ENCODE results near the gene PGAP2. TPM values are rescaled to one million over a fixed set of nuclear protein-coding genes. Genes with fewer than 3 reads are reported as not detected.

PGAP2 gene
- total RNA-seq, 1 donor from 2014 or later, result 15.8 TPM

DNA sequence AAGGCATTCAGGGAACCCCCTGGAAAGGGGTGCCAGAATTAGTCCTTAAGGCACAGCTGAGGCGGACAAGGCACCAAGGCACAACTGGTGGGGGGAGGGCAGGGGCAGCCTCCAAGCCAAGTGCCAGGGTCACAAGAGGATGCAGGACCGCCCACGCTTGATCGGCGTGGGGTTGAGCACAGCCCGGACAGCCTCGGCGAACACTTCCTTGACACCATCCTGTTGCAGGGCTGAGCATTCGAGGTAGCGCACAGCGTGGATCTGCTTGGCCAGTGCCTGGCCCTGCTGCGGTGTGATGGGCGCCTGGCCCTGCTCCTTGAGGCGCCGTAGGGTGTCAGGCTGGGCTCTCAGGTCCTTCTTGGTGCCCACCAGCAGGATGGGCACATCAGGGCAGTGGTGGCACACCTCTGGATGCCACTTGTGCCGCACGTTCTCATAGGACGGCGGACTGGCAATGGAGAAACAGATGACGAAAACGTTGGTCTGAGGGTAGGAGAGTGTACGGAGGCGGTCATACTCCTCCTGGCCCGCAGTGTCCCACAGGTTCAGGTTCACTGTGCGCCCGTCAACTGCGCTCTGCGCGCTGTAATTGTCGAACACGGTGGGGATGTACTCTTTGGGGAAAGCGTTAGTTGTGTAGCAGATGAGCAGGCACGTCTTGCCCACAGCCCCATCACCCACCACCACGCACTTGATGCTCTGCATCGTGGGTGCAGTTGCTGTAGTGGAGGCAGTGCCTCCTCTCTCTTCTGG is 19.2 kb downstream of the PGAP2 start:
- ATAC-seq (no peak), DNase-seq (ENCODE audit: low spot score) (no peak)
- intact Hi-C loops (cut with DNase I), result no loop called here

DNA sequence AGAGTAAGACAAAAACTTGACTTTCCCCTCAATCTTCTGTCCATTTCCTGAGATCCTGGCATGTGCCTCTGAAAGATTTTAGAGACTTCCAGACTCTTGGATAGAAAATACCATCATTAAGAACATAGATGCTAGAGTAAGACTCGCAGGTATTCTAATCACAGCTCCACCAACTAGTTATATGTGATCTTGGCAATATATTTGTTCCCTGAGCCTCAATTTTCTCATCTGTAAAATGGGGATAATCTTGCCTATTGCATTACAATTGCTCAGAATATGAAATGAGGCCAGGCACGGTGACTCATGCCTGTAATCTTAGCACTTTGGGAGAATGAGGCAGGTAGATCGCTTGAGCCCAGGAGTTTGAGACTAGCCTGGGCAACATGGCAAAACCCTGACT is 21.7 kb downstream of the PGAP2 start:
- no peak for ATAC-seq
- intact Hi-C loops (cut with DNase I), result no loop called here
- no peak for DNase-seq (ENCODE audit: low spot score)

DNA sequence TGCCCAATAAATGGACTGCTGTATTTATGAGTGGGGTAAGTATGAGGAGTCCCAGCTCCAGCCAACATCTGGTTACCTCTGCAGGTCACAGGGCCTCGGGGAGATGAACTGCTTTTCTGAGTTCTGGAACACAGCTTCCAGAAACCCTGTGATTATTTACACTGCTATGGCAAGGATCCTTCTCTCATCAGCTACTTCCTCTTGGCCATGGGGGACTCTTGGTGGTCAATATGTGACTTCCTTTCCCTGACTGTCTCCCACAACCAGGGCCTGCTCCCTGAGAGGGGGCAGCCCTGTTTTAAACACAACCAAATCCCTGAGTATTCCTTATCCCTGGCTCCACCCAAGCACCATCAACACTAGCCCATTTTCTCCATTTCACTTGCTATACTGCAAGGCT is 22.4 kb downstream of the PGAP2 start:
- intact Hi-C loops (cut with DNase I), result no loop called here
- ATAC-seq (no peak), DNase-seq (ENCODE audit: low spot score) (no peak)

DNA sequence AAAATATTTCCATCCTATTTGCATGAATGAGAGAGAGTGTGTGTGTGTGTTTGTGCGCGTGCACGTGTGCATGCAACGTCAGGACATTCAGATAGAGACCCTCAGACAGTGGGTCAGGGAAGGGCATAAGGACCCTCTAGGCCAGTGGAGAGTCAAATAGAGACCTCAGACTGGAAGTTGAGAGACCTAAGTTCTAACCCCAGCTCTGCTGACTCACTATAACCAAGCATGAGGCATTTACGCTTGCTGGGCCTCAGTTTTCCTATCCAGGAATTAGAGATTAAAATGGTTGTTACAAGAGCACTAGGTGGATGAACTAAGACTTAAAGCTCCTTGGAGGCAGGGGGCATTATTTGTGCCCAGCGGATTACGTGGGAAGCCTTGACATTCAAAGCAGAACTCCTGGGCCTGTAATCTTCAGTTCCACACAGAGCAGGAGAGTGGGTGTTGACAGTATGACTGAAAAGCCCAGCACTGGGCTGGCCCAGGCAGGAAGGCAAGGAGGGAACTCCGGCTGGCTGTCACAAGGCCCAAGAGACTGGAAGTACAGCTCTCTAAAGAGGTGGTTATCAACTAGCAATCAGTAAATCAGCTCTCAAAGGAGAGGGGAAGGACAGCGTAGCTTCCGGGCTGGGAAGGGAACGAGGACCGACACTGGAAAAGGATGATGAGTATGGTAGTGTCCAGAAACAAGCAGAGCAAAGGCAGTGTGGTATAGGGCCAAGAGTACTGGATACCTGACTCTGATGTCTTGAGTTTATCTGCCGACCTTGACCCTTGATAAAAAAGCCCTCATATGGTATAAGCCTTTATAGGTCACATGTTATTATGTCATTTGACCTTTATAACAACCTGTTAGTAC is 23.2 kb downstream of the PGAP2 start:
- ATAC-seq (peak; percentile 49), DNase-seq (ENCODE audit: low spot score) (no peak)
- intact Hi-C loops (cut with DNase I), result no loop called here

DNA sequence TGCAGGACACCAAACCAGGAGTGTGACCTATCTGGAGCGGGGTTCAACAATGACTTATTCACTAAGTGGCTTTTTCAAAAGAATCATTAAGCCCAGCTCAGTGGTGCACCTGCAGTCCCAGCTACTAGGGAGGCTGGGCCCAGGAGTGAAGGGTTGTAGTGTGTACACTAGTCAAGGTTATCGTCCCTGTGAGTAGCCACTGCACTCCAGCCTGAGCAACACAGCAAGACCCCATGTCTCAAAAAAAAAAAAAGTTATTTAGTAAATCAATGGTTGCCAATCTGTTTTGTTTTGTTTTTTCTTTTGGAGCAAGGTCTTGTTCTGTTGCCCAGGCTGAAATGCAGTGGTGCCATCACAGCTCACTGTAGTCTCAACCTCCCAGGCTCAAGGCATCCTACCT is 24.5 kb downstream of the PGAP2 start:
- no peak for ATAC-seq
- no peak for DNase-seq (ENCODE audit: low spot score)
- intact Hi-C loops (cut with DNase I), result no loop called here

DNA sequence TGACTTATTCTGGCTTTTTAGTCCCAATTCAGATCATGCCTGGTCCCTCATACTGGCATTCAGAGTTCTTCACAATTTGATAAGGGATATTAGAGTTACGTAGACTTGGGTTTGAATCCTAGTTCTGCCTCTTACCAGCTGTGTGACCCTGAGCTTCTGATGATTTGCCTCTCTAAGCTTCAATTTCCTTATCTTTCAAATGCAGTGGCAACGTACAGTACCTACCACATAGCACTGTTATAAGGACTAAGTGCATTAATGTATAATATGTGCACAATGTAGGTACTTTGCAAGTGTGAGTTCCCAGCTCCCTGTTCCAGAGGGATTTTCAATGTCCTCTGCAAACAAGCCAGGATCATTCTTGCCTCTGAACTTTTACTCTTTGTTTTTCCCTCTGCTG is 25.1 kb downstream of the PGAP2 start:
- DNase-seq (ENCODE audit: low spot score), result no peak
- ATAC-seq, result no peak
- intact Hi-C loops (cut with DNase I), result no loop called here

DNA sequence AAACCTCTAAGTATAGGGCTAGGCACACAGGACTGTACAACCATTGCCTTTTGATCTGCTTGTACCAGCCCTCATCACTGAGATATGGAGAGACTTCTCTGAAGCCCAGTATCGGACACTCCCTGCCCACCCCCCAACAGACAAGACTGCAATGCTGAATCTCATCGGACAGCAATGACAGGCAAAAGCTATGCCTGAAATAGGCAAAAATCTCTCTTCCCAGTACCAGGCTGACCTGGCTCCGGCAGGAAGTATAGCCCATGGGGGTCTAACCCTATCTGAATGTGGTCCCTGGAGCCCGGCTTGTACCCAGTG is 25.9 kb downstream of the PGAP2 start:
- DNase-seq (ENCODE audit: low spot score) (no peak), ATAC-seq (no peak)
- intact Hi-C loops (cut with DNase I), result no loop called here

DNA sequence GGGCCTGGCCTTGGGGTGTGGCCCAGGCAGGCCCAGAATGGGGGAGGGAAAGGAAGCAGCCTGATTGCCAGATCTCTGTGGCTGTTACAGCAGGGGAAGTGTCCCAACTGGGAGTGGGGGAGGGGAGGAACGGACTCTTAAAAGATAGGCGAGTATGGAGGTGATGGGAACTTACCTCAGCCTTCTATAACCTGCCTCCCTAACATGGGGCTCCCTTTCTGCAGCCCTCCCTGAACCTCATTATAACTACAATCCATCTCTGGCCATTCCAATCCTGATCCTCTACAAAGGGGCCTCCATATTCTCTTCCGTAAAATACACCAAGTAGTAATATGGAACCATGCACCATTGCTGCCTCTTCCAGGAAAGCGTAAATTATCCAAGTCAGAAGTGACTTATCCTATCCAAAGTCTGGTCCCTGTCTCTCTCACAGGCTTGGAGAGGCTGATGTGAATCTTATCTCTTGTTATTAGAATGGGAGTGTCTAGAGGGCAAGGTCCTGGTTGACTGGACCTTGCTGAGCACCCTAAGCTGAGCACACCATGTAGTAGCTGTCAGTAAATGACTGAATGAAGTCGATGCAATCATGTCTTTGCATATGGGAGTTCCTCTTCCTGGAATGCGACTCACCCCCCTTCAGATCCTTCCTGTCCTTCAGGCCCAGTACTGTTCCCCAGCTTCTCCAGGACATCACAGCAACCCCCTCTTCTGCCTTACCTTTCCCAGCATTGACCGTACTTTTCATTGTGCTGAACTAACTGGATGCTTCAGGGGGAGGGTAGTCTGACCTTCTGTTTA is 26.5 kb downstream of the PGAP2 start:
- DNase-seq (ENCODE audit: low spot score), result no peak
- intact Hi-C loops (cut with DNase I), result no loop called here
- ATAC-seq, result peak; percentile 17

DNA sequence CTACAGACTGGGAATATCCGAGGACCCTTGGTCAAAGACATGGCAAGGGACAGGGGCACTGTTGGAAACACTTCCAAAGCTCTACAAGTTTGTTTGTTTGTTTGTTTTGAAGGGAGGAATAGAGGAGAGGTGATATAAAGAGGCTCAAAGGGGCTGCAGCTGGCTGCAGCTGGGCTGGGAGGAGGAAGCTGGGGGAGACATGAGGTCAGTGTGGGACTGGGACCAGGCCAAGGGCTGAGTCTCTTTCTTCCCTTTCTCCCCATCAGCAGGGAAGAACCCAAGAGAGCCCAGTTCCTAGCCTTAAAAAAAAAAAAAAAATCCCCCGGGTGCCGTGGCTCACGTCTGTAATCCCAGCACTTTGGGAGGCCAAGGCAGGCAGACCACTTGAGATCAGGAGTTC is 27.4 kb downstream of the PGAP2 start:
- intact Hi-C loops (cut with DNase I), result no loop called here
- DNase-seq (ENCODE audit: low spot score), result no peak
- no peak for ATAC-seq

DNA sequence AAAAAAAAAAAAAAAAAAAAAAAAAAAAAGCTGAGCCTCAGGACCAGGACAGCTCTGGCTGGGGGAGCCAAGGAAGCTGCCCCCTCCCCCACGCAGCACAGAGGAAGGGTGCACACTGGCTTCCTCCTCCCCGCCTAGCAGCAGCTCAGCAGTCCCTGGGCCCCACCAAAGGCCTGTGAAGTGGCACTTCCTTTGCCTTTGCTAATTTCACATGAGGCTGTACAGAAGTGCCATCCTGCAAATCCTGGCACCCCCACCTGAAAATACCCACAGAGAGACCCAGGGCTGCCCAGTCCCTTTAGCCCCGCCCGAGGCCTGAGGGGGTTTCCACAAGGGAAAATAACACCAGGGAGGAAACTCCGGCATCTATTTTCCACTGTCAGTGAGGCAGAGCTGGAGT is 28.5 kb downstream of the PGAP2 start:
- intact Hi-C loops (cut with DNase I), result no loop called here
- DNase-seq (ENCODE audit: low spot score) (no peak), ATAC-seq (no peak)

DNA sequence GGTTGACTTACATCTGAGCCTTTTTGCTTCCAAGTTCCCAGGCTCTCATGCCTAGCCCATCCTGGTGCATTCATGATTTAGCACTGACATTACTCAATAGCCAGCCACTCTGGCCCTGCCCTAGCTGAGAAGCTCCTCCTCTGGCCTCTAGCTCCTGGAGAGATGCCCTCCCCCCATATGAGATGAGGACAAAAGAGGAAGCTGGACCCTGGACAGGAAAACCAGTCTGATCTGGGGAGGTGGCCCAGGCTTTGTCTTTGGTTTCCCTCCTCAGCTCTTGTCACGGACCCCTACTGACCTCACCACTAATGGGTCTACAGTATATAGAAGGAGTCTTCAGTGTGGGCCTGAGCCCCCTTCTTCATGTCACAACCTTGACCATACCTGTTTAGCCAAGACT is 29.4 kb downstream of the PGAP2 start:
- intact Hi-C loops (cut with DNase I), result no loop called here
- DNase-seq (ENCODE audit: low spot score), result no peak
- peak; percentile 21 for ATAC-seq

DNA sequence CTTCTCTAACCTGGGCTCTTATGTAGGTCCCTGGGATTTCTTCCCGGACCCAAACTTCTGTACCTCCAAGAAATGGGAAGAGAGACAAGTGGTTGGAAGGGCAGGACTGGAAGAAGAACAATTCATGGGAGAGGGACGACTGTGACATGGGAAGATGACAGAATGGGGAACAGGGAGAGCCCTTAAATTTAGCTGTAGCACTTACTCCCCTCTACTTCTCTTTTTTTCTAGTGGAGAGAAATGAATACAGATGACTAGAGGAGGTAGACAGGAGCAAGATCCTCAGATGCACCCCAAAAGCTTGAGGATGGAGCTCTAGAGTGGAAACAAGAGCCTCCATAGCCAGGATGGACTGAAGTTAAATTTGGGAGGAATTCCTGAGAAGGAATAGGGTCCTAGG is 30.1 kb downstream of the PGAP2 start:
- DNase-seq (ENCODE audit: low spot score) (no peak), ATAC-seq (no peak)
- intact Hi-C loops (cut with DNase I), result no loop called here

DNA sequence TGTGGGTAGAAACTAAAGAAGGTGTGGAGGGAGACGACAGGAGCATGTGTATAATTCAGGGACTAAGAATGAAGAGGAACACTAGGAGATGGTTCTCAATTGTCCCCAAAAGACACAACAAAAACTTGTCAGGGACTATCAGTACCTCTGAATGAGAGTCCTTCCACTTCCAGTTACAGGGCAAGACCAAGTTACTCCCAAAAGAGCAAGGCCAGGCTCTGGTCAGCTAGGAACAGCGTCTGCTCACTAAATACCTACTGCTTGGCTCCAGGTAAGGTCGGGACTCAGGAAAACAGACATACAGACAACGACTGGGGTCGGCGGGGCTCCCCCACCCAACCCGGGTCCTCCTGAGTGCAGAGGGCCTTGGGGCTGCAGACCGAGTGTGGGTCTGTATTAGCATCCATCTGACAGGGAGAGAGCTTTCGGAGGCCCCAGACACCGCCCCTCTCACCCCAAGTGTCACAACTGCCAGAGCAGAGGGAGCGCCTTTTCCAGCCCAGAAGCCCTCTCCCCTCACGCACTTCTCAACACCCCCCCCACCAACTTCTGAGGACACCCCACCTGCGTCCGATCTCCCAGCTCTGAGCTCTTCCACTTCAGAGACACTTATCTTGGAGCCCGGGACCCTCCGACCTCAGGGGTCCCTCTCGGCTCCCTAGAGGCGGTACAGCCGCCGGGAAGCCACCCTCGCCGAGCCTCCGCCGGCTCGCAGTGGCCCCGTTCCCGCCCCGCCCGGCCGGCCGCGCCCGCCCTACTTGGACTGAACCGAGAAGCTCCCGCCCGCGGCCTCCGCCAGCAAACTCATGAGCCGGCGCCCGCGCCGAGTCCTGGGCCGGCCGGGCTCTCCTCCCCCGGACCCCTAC is 31.9 kb downstream of the PGAP2 start:
- ATAC-seq, result no peak
- intact Hi-C loops (cut with DNase I), result no loop called here
- no peak for DNase-seq (ENCODE audit: low spot score)

DNA sequence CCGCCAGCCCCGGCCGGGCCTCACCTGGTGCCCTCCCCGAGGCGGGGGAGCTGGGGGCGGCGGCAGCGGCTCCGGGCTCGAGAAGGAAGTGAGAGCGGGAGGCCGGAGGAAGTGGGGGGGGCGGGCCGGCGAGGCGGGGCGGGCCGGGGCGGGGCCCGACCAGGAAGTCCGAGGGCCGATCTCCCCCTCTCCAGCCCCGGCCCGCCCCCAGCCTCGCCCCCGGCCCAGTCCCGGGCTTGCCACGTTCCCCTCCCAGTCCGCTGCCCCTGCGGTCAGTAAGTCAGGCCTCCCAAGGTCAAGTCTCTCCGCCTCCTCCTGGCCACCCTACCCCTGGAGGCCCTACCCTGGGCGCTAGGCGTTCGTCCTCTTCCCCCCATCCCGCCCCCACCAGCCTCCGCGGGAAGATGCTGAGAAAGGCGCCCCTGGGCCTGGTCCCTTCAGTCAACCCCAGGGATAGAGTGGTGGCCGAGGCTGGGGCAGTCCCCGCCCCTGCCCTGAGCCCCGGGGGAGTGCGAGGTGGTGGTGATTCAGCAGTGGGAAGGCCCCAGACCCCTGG is 32.6 kb downstream of the PGAP2 start, which contains the start of gene RHOG:
Gene RHOG, minus strand, starts transcription at position 90 of the 556 bp plus-strand sequence. CDS start 12,821 bp downstream, outside the sequence.
- ATAC-seq, result peak; percentile 94
- intact Hi-C loops (cut with DNase I), result no loop called here
- DNase-seq (ENCODE audit: low spot score), result peak; percentile 92

DNA sequence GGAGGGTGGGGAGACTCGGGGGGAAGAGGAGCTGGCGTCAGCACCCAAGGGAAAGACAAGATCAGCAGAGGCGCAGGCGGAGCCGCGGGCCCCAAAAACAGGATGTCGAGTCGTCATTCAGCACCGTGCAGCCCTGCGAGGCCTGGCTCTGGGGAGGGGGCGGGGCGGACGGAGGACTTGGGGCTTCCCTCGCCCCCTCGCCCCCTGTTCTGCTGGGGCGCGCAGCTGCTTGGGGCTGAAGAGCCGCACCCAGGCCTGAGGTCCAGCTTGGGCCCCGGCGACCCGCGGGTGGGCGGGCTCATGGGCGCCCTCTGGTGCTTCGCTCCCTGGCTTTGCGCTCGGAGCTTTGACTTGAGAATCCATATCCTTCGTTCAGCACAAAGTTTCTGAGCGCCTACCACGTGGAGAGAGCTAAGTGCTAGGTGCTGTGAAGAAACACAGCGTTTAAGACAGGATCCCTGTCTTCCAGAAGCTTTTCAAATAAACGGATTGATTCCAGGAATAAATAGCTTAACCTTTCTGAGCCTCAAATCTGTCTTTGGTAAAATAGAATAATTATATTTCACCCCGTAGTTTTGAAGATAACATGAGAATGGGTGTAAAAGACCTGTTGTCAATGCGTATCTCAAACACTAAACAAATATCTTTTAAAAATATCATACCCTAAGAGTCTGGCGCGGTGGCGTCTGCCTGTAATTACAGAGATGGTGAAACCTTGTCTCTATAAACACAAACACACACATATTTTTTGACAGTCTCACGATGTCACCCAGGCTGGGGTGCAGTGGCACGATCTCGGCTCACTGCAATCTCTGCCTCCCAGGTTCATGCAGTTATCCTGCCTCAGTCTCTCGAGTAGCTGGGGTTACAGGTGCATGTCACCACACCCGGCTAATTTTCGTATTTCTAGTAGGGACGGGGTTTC is 33.3 kb downstream of the PGAP2 start:
- DNase-seq (ENCODE audit: low spot score), result peak; percentile 92
- intact Hi-C loops (cut with DNase I), result no loop called here
- ATAC-seq, result peak; percentile 86

DNA sequence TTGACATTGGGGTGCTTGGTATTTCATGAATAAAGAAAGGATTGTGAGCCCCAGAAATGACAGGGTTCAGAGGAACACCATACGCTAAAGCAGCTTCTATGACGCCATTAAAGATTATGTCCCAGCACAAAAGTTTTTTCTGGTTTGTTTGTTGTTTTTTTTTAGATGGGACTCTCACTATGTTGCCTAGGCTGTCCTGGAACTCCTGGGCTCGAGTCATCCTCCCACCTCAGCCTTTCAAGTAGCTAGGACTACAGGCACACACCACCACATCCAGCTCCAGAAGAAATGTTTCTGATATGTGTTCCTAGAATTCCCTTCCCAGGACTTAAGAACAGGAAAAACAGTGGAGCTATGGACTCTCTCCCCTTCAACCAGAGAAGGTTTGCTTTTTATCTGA is 35.0 kb downstream of the PGAP2 start:
- DNase-seq (ENCODE audit: low spot score) (no peak), ATAC-seq (no peak)
- intact Hi-C loops (cut with DNase I), result no loop called here

DNA sequence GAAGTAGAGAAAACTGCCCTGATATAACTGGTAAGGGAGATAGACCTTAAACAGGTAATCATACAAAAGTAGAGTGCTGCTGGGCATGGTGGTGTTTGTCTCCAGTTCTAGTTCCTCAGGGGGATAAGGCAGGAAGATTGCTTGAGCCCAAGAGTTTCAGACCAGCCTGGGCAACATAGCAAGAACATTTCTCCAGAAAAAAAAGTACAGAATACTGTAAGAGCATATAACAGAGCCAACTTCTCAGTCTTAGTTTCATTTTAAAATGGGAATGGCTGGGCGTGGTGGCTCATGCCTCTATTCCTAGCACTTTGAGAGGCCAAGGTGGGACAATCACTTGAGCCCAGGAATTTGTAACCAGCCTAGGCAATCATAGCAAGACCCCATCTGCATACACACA is 36.9 kb downstream of the PGAP2 start:
- no peak for ATAC-seq
- DNase-seq (ENCODE audit: low spot score), result no peak
- intact Hi-C loops (cut with DNase I), result no loop called here

DNA sequence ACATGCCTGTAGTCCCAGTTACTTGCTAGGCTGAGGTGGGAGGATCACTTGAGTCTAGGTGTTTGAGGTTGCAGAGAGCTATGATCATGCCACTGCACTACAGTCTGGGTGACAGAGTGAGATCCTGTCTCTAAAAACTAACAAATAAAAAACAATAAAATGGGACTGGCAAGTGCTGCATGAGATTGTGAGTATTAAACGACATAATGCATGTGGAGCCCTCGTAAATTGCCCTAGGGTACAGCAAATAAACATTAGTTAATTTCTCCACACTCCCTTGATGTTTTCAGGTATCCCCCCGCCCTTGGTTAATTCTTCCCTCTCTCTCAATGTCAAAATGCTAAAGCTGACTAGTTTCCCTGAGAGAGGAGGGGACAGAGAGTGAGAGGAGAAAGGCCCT is 37.3 kb downstream of the PGAP2 start:
- DNase-seq (ENCODE audit: low spot score) (no peak), ATAC-seq (no peak)
- intact Hi-C loops (cut with DNase I), result no loop called here

Data from sciatic nerve (tissue), 2 donors.